C4-2B (cell line): ENCODE data around the gene PITPNM3.

Source experiments
- CTCF ChIP-seq: fragments of 450-650 bp; conservative IDR thresholded peaks from 2 replicates; pipeline ENCODE4 v1.5.1; 2017; ENCODE audit warnings: mild to moderate bottlenecking
- ZFX ChIP-seq: fragments of 450-650 bp; IDR thresholded peaks from 2 replicates; pipeline ENCODE4 v1.6.1; 2017

DNA sequence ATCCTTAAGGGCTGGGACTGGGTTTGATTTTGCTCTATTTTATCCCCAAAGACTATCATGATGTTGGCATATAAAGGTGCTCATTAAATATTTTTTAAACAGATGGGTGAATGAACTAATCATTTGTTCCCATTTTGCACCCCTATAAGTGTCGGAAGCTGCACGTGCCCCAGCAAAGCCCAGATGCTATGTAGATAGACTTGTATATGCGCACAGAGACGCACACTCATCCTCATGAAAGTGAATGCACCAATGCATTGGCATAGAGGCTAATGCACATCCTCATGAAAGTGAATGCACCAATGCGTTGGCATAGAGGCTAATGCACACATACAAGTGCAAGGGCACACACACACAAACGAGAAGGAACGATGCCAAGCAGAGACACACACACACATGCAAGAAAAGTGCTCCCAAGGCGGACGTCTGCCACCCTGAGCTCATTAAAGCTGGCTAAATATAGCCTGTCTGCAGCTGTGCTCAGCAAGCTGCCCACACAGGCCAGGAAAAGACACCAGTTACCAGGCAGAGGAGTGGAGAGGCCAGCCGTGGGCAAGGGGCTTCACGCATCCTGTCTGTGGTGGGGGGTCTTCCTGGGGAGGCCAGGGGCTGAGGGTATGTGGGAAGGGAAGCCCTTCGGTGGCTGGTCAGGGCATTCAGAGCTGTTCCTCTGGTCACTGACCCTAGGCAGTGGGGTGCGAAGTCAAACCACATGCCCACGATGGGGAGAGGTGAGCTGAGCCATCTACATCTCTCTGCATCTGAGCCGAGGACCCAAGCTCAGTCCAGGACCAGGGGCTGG, 59.5 kb downstream of the PITPNM3 start:
- TF ChIP-seq CTCF: no peak
- no peak for TF ChIP-seq ZFX
